Activated naive CD8-positive, alpha-beta T cell (primary cell): Measurements from ENCODE around the gene PIGZ.
A peak's percentile ranks its signal among the peaks of the same experiment; 100 is the strongest.

Experiments
- H3K27ac Mint-ChIP-seq: one replicate; pipeline ENCODE4 v1.8.0; 2021; ENCODE audit warnings: mixed read lengths
- H3K27me3 Mint-ChIP-seq: one replicate; pipeline ENCODE4 v1.8.0; 2021; ENCODE audit warnings: mixed read lengths
- H3K36me3 Mint-ChIP-seq: one replicate; pipeline ENCODE4 v1.8.0; 2021; ENCODE audit warnings: mixed read lengths
- H3K4me1 Mint-ChIP-seq: one replicate; pipeline ENCODE4 v1.8.0; 2021; ENCODE audit warnings: low read depth, mixed read lengths
- H3K4me3 Mint-ChIP-seq: one replicate; pipeline ENCODE4 v1.8.0; 2021; ENCODE audit warnings: mild to moderate bottlenecking, mixed read lengths
- H3K9me3 Mint-ChIP-seq: one replicate; pipeline ENCODE4 v1.8.0; 2021; ENCODE audit warnings: low read depth, mixed read lengths

The PIGZ gene

GRCh38 chr3:196932600-196932999 is 36.0 kb downstream of the PIGZ start:
- H3K4me1 Mint-ChIP-seq = peaks cover 3% of the 10 kb centered on the region
- H3K9me3 Mint-ChIP-seq = no peaks in the 10 kb centered on the region
- H3K4me3 Mint-ChIP-seq = no peak overlapping the region
- H3K27ac Mint-ChIP-seq = peak overlapping the region; percentile 58
- H3K27me3 Mint-ChIP-seq = no peaks in the 10 kb centered on the region
- peaks cover 2% of the 10 kb centered on the region for H3K36me3 Mint-ChIP-seq

- Mint-ChIP-seq H3K27me3 (no peaks in the 10 kb centered on the region), H3K9me3 (no peaks in the 10 kb centered on the region), H3K4me1 (peaks cover 3% of the 10 kb centered on the region), H3K27ac (peak overlapping the region; percentile 58), H3K36me3 (peaks cover 2% of the 10 kb centered on the region), H3K4me3 (no peak overlapping the region)
These were observed 36.6 kb downstream of the PIGZ start for GRCh38 chr3:196931828-196932587.

GRCh38 chr3:196931157-196931556 is 37.5 kb downstream of the PIGZ start:
- no peak overlapping the region for H3K4me3 Mint-ChIP-seq
- peak overlapping the region; percentile 7 for H3K27ac Mint-ChIP-seq
- H3K9me3 Mint-ChIP-seq = no peaks in the 10 kb centered on the region
- H3K36me3 Mint-ChIP-seq = peaks cover 2% of the 10 kb centered on the region
- H3K4me1 Mint-ChIP-seq = peaks cover 3% of the 10 kb centered on the region
- H3K27me3 Mint-ChIP-seq = no peaks in the 10 kb centered on the region

- Mint-ChIP-seq H3K27me3 (no peaks in the 10 kb centered on the region), H3K9me3 (no peaks in the 10 kb centered on the region), H3K4me1 (peaks cover 3% of the 10 kb centered on the region), H3K27ac (no peak overlapping the region), H3K36me3 (peaks cover 2% of the 10 kb centered on the region), H3K4me3 (no peak overlapping the region)
These were observed 40.8 kb downstream of the PIGZ start for GRCh38 chr3:196927571-196928453.

GRCh38 chr3:196920733-196921132 is 47.9 kb downstream of the PIGZ start:
- no peaks in the 10 kb centered on the region for H3K27me3 Mint-ChIP-seq
- H3K4me3 Mint-ChIP-seq = no peak overlapping the region
- no peaks in the 10 kb centered on the region for H3K4me1 Mint-ChIP-seq
- H3K36me3 Mint-ChIP-seq = peaks cover 7% of the 10 kb centered on the region
- H3K27ac Mint-ChIP-seq = no peak overlapping the region
- no peaks in the 10 kb centered on the region for H3K9me3 Mint-ChIP-seq

GRCh38 chr3:196918968-196919367 is 49.7 kb downstream of the PIGZ start:
- no peaks in the 10 kb centered on the region for H3K27me3 Mint-ChIP-seq
- peaks cover 18% of the 10 kb centered on the region for H3K36me3 Mint-ChIP-seq
- H3K27ac Mint-ChIP-seq = no peak overlapping the region
- H3K4me1 Mint-ChIP-seq = no peaks in the 10 kb centered on the region
- H3K9me3 Mint-ChIP-seq = no peaks in the 10 kb centered on the region
- H3K4me3 Mint-ChIP-seq = no peak overlapping the region

- Mint-ChIP-seq H3K4me1 (no peaks in the 10 kb centered on the region), H3K27me3 (no peaks in the 10 kb centered on the region), H3K9me3 (no peaks in the 10 kb centered on the region), H3K36me3 (peaks cover 18% of the 10 kb centered on the region), H3K4me3 (no peak overlapping the region), H3K27ac (no peak overlapping the region)
These were observed 51.6 kb downstream of the PIGZ start for GRCh38 chr3:196916995-196917394.

GRCh38 chr3:196916221-196916620 is 52.4 kb downstream of the PIGZ start:
- H3K27me3 Mint-ChIP-seq = no peaks in the 10 kb centered on the region
- no peaks in the 10 kb centered on the region for H3K4me1 Mint-ChIP-seq
- H3K4me3 Mint-ChIP-seq = no peak overlapping the region
- no peaks in the 10 kb centered on the region for H3K9me3 Mint-ChIP-seq
- no peak overlapping the region for H3K27ac Mint-ChIP-seq
- peaks cover 18% of the 10 kb centered on the region for H3K36me3 Mint-ChIP-seq

GRCh38 chr3:196915375-196915774 is 53.3 kb downstream of the PIGZ start:
- H3K4me3 Mint-ChIP-seq = no peak overlapping the region
- H3K27me3 Mint-ChIP-seq = no peaks in the 10 kb centered on the region
- H3K4me1 Mint-ChIP-seq = no peaks in the 10 kb centered on the region
- no peak overlapping the region for H3K27ac Mint-ChIP-seq
- peaks cover 18% of the 10 kb centered on the region for H3K36me3 Mint-ChIP-seq
- H3K9me3 Mint-ChIP-seq = no peaks in the 10 kb centered on the region

GRCh38 chr3:196914866-196915265 is 53.8 kb downstream of the PIGZ start:
- H3K36me3 Mint-ChIP-seq = peaks cover 18% of the 10 kb centered on the region
- H3K9me3 Mint-ChIP-seq = no peaks in the 10 kb centered on the region
- no peaks in the 10 kb centered on the region for H3K4me1 Mint-ChIP-seq
- H3K27me3 Mint-ChIP-seq = no peaks in the 10 kb centered on the region
- no peak overlapping the region for H3K4me3 Mint-ChIP-seq
- no peak overlapping the region for H3K27ac Mint-ChIP-seq

- Mint-ChIP-seq H3K4me1 (no peaks in the 10 kb centered on the region), H3K27ac (no peak overlapping the region), H3K9me3 (no peaks in the 10 kb centered on the region), H3K36me3 (peaks cover 12% of the 10 kb centered on the region), H3K27me3 (no peaks in the 10 kb centered on the region), H3K4me3 (no peak overlapping the region)
These were observed 64.9 kb downstream of the PIGZ start for GRCh38 chr3:196903740-196904139.

GRCh38 chr3:196902296-196902695 is 66.3 kb downstream of the PIGZ start:
- H3K27ac Mint-ChIP-seq = no peak overlapping the region
- no peaks in the 10 kb centered on the region for H3K9me3 Mint-ChIP-seq
- H3K4me1 Mint-ChIP-seq = no peaks in the 10 kb centered on the region
- no peak overlapping the region for H3K4me3 Mint-ChIP-seq
- H3K36me3 Mint-ChIP-seq = peaks cover 9% of the 10 kb centered on the region
- H3K27me3 Mint-ChIP-seq = no peaks in the 10 kb centered on the region

GRCh38 chr3:196901768-196902167 is 66.9 kb downstream of the PIGZ start:
- Mint-ChIP-seq H3K27me3 (no peaks in the 10 kb centered on the region), H3K4me1 (no peaks in the 10 kb centered on the region), H3K9me3 (no peaks in the 10 kb centered on the region), H3K27ac (no peak overlapping the region), H3K4me3 (no peak overlapping the region), H3K36me3 (peaks cover 7% of the 10 kb centered on the region)
